Muscle layer of colon (tissue), 2 donors: Measurements from ENCODE around the gene TRPM5.

Source experiments
- H3K27ac ChIP-seq: one replicate; pipeline ENCODE4 v1.7.0; 2013; ENCODE audit warnings: low read depth, mild to moderate bottlenecking, low read length, moderate library complexity
- H3K27me3 ChIP-seq, 2 donors: one replicate each; pipeline ENCODE4 v1.7.0; 2013; ENCODE audit warnings: low read length in 2 of 2, mild to moderate bottlenecking in 2 of 2; ENCODE audit not compliant: insufficient read depth in 2 of 2, control insufficient read depth in 1 of 2
- H3K36me3 ChIP-seq: one replicate; pipeline ENCODE4 v1.7.0; 2013; ENCODE audit warnings: mild to moderate bottlenecking, low read length; ENCODE audit not compliant: insufficient read depth
- H3K4me1 ChIP-seq: one replicate; pipeline ENCODE4 v1.7.0; 2013; ENCODE audit warnings: mild to moderate bottlenecking, low read length; ENCODE audit not compliant: insufficient read depth
- H3K4me3 ChIP-seq, 2 donors: one replicate each; pipeline ENCODE4 v1.7.0; 2013; ENCODE audit warnings: low read length in 2 of 2, low read depth in 1 of 2, mild to moderate bottlenecking in 1 of 2, moderate library complexity in 1 of 2
- H3K9ac ChIP-seq: one replicate; pipeline ENCODE4 v1.7.0; 2013; ENCODE audit warnings: low read length
- H3K9me3 ChIP-seq: one replicate; pipeline ENCODE4 v1.7.0; 2013; ENCODE audit warnings: mild to moderate bottlenecking, low read length
- donor health status: abdominal sarcoma.
- donor health status: Adenocarcinoma of cecum.

TRPM5 gene

GRCh38 chr11:2441171-2441570, 3.1 kb downstream of the TRPM5 start:
- no peaks in the 10 kb centered on the region for H3K9me3 ChIP-seq
- H3K4me3 ChIP-seq: no peak overlapping the region
- H3K9ac ChIP-seq: no peak overlapping the region
- no peaks in the 10 kb centered on the region for H3K36me3 ChIP-seq
- no peaks in the 10 kb centered on the region for H3K4me1 ChIP-seq
- H3K27me3 ChIP-seq: peaks cover 0 to 22% of the 10 kb centered on the region in 2 donors
- H3K27ac ChIP-seq: no peak overlapping the region

- Histone ChIP-seq H3K27ac (no peak overlapping the region), H3K36me3 (no peaks in the 10 kb centered on the region), H3K9me3 (no peaks in the 10 kb centered on the region), H3K9ac (no peak overlapping the region), H3K4me1 (no peaks in the 10 kb centered on the region), H3K27me3 (peaks cover 0 to 16% of the 10 kb centered on the region in 2 donors), H3K4me3 (no peak overlapping the region)
Measured at GRCh38 chr11:2440646-2441045, 3.7 kb downstream of the TRPM5 start.

GRCh38 chr11:2439820-2440219, 4.5 kb downstream of the TRPM5 start:
- no peak overlapping the region for H3K9ac ChIP-seq
- no peaks in the 10 kb centered on the region for H3K4me1 ChIP-seq
- H3K27me3 ChIP-seq: peaks cover 0 to 12% of the 10 kb centered on the region in 2 donors
- H3K36me3 ChIP-seq: no peaks in the 10 kb centered on the region
- no peak overlapping the region for H3K27ac ChIP-seq
- H3K9me3 ChIP-seq: no peaks in the 10 kb centered on the region
- no peak overlapping the region for H3K4me3 ChIP-seq

- Histone ChIP-seq H3K27me3 (peaks cover 4 to 6% of the 10 kb centered on the region in 2 donors), H3K9ac (no peak overlapping the region), H3K4me3 (no peak overlapping the region)
Measured at GRCh38 chr11:2437516-2437915, 6.8 kb downstream of the TRPM5 start.

GRCh38 chr11:2436521-2437031, 7.7 kb downstream of the TRPM5 start:
- H3K4me1 ChIP-seq: no peaks in the 10 kb centered on the region
- H3K27me3 ChIP-seq: peaks cover 4 to 6% of the 10 kb centered on the region in 2 donors
- no peak overlapping the region for H3K27ac ChIP-seq
- H3K4me3 ChIP-seq: no peak overlapping the region
- no peaks in the 10 kb centered on the region for H3K9me3 ChIP-seq
- no peak overlapping the region for H3K9ac ChIP-seq
- no peaks in the 10 kb centered on the region for H3K36me3 ChIP-seq

More at GRCh38 chr11:2437516-2437915, 6.8 kb downstream of the TRPM5 start:
- H3K9me3 ChIP-seq: no peaks in the 10 kb centered on the region
- H3K4me1 ChIP-seq: no peaks in the 10 kb centered on the region
- H3K36me3 ChIP-seq: no peaks in the 10 kb centered on the region
- no peak overlapping the region for H3K27ac ChIP-seq

GRCh38 chr11:2436013-2436520, 8.2 kb downstream of the TRPM5 start:
- Histone ChIP-seq H3K9me3 (no peaks in the 10 kb centered on the region), H3K27ac (no peak overlapping the region), H3K27me3 (peaks cover 4 to 6% of the 10 kb centered on the region in 2 donors), H3K9ac (no peak overlapping the region), H3K4me3 (no peak overlapping the region), H3K36me3 (no peaks in the 10 kb centered on the region), H3K4me1 (no peaks in the 10 kb centered on the region)

GRCh38 chr11:2435288-2436012, 8.9 kb downstream of the TRPM5 start:
- no peak overlapping the region for H3K4me3 ChIP-seq
- no peaks in the 10 kb centered on the region for H3K36me3 ChIP-seq
- no peaks in the 10 kb centered on the region for H3K9me3 ChIP-seq
- H3K27me3 ChIP-seq: peaks cover 4 to 6% of the 10 kb centered on the region in 2 donors
- no peak overlapping the region for H3K27ac ChIP-seq
- H3K9ac ChIP-seq: no peak overlapping the region
- H3K4me1 ChIP-seq: no peaks in the 10 kb centered on the region

- H3K27ac ChIP-seq: no peak overlapping the region
- H3K4me1 ChIP-seq: no peaks in the 10 kb centered on the region
- no peak overlapping the region for H3K4me3 ChIP-seq
- no peak overlapping the region for H3K9ac ChIP-seq
- no peaks in the 10 kb centered on the region for H3K36me3 ChIP-seq
- peaks cover 4 to 6% of the 10 kb centered on the region in 2 donors for H3K27me3 ChIP-seq
- no peaks in the 10 kb centered on the region for H3K9me3 ChIP-seq
Measured at GRCh38 chr11:2434506-2435255, 9.6 kb downstream of the TRPM5 start.

GRCh38 chr11:2434008-2434407, 10.3 kb downstream of the TRPM5 start:
- Histone ChIP-seq H3K4me3 (no peak overlapping the region), H3K9ac (no peak overlapping the region), H3K9me3 (no peaks in the 10 kb centered on the region), H3K36me3 (no peaks in the 10 kb centered on the region), H3K4me1 (no peaks in the 10 kb centered on the region), H3K27me3 (peaks cover 4 to 6% of the 10 kb centered on the region in 2 donors), H3K27ac (no peak overlapping the region)

- Histone ChIP-seq H3K27ac (no peak overlapping the region), H3K4me3 (no peak overlapping the region), H3K4me1 (no peaks in the 10 kb centered on the region), H3K36me3 (no peaks in the 10 kb centered on the region), H3K9ac (no peak overlapping the region), H3K27me3 (peaks cover 4 to 6% of the 10 kb centered on the region in 2 donors), H3K9me3 (no peaks in the 10 kb centered on the region)
Measured at GRCh38 chr11:2433106-2433925, 11.0 kb downstream of the TRPM5 start.

GRCh38 chr11:2432628-2433071, 11.7 kb downstream of the TRPM5 start:
- Histone ChIP-seq H3K9me3 (no peaks in the 10 kb centered on the region), H3K27me3 (peaks cover 4 to 6% of the 10 kb centered on the region in 2 donors), H3K27ac (no peak overlapping the region), H3K4me3 (no peak overlapping the region), H3K9ac (no peak overlapping the region), H3K4me1 (no peaks in the 10 kb centered on the region), H3K36me3 (no peaks in the 10 kb centered on the region)
